ENCODE results near the gene CECR2.

DNA sequence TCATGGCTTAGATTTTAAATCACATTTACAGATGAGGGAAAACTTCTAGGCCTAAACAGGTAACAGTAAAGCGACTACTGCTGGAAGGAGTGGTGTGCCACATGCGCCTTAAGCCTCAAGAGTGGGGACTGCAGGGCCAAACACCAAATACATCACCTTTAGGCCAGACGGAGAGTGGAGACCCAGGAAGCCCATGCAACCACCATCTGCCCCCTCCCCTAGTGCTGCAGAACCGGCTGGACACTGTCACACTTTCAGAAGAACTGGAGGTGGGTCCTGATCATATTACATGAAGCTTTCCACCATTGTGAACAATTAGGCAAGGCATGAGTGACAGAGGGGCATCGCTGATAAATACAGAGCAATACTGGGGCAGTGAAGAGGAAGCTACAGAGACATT lies 222.9 kb downstream of the CECR2 start:
- TF ChIP-seq TEAD4 (IDR thresholded peaks at IDR 0.05; ENCODE audit: low read depth, low read length) (no peak), CHD1 (IDR thresholded peaks at IDR 0.05; ENCODE audit: low read depth, low read length) (no peak), EZH2 (IDR thresholded peaks at IDR 0.05; ENCODE audit: low read depth, low read length, severe bottlenecking) (no peak), CEBPB (IDR thresholded peaks at IDR 0.05; ENCODE audit: low read depth, low read length) (no peak), POLR2A (IDR thresholded peaks at IDR 0.05; ENCODE audit: control extremely low read depth in 1 of 2, low read depth in 2 of 2, low read length in 2 of 2) (no peak), CHD2 (IDR thresholded peaks at IDR 0.05; ENCODE audit: low read length) (no peak), NRF1 (IDR thresholded peaks at IDR 0.05; ENCODE audit: low read depth, low read length) (no peak), CBX5 (IDR thresholded peaks at IDR 0.05; ENCODE audit: low read depth, low read length) (no peak)
- TF ChIP-seq, protein P1, sequence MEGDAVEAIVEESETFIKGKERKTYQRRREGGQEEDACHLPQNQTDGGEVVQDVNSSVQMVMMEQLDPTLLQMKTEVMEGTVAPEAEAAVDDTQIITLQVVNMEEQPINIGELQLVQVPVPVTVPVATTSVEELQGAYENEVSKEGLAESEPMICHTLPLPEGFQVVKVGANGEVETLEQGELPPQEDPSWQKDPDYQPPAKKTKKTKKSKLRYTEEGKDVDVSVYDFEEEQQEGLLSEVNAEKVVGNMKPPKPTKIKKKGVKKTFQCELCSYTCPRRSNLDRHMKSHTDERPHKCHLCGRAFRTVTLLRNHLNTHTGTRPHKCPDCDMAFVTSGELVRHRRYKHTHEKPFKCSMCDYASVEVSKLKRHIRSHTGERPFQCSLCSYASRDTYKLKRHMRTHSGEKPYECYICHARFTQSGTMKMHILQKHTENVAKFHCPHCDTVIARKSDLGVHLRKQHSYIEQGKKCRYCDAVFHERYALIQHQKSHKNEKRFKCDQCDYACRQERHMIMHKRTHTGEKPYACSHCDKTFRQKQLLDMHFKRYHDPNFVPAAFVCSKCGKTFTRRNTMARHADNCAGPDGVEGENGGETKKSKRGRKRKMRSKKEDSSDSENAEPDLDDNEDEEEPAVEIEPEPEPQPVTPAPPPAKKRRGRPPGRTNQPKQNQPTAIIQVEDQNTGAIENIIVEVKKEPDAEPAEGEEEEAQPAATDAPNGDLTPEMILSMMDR (IDR thresholded peaks at IDR 0.05; ENCODE audit: control extremely low read depth in 1 of 3, insufficient read depth in 1 of 3, low read depth in 1 of 3, low read length in 3 of 3), result no peak
- TF ChIP-seq, protein P2, sequence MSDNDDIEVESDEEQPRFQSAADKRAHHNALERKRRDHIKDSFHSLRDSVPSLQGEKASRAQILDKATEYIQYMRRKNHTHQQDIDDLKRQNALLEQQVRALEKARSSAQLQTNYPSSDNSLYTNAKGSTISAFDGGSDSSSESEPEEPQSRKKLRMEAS (IDR thresholded peaks at IDR 0.05), result no peak
